HCT116 (cell line): ENCODE data around the gene HMCES. TPM values are rescaled to one million over a fixed set of nuclear protein-coding genes. Genes with fewer than 3 reads are reported as not detected.

Source experiments
- ATAC-seq: fragments of 200-7000 bp; cut with Tn5 transposase; 2 replicates; pipeline ENCODE4 v1.9.1; 2020; ENCODE audit warnings: mild to moderate bottlenecking, moderate library complexity
- BruUV-seq: library from RNA; stranded (reverse); fragments of 400-500 nt; replicated peaks from 2 replicates; lab custom pipeline; 2021; lab: Mats Ljungman, UMichigan
- CTCF ChIA-PET: fragments of 300-600 bp; sonication (Branson Sonifier 250); formaldehyde crosslinking; loops from one replicate; lab custom pipeline; 2021; ENCODE audit warnings: antibody characterized with exemption; lab: Charles Lee
- POLR2A ChIA-PET: fragments of 300-600, 350-600 bp; sonication (Branson Sonifier 250); formaldehyde crosslinking; loops from one replicate; lab custom pipeline; 2021; ENCODE audit warnings: antibody characterized with exemption; lab: Charles Lee
- RAD21 ChIA-PET, 2 experiments: fragments of 300-600 bp; sonication (Branson Sonifier 250); formaldehyde crosslinking; loops; one replicate each; lab custom pipeline; 2023; ENCODE audit warnings: low total read pairs in 2 of 2; ENCODE audit not compliant: uncharacterized antibody in 2 of 2, unreplicated experiment in 2 of 2, low non-redundant PET in 1 of 2; lab: Charles Lee
- DNase-seq: peaks from one replicate; pipeline ENCODE4 v3.0.0-alpha.2; 2010; ENCODE audit warnings: low read depth, low spot score
- H2AFZ ChIP-seq: fragments of 200-600 bp; shearing (Covaris generic), sonication (generic); 2 replicates; pipeline ENCODE4 v1.6.1; 2017; ENCODE audit warnings: low read depth, mixed run types, mixed read lengths, antibody characterized with exemption, low read length; ENCODE audit not compliant: poor library complexity, severe bottlenecking
- H3K27ac ChIP-seq: 2 replicates; pipeline ENCODE4 v1.5.1; 2012; ENCODE audit warnings: low read depth, low read length
- H3K27me3 ChIP-seq: fragments of 200-600 bp; sonication (generic); 2 replicates; pipeline ENCODE4 v1.6.1; 2016; ENCODE audit warnings: mixed run types, low read length, mixed read lengths; ENCODE audit not compliant: insufficient read depth
- H3K36me3 ChIP-seq, 2 experiments: fragments of 200-500 bp in 1 of 2; fragments of 200-600 bp in 1 of 2; sonication (Bioruptor generic) in 1 of 2; sonication (generic) in 1 of 2; 2 replicates each; pipeline versions ENCODE4 v1.5.1 to v1.6.1; 2014 to 2016; ENCODE audit warnings: low read length in 2 of 2, inconsistent platforms in 1 of 2, mixed read lengths in 1 of 2, mixed run types in 1 of 2; ENCODE audit not compliant: insufficient read depth in 2 of 2, control insufficient read depth in 1 of 2
- H3K4me1 ChIP-seq, 2 experiments: fragments of 200-600 bp in 1 of 2; sonication (generic) in 1 of 2; 2 replicates each; pipeline versions ENCODE4 v1.5.1 to v1.6.1; 2012 to 2017; ENCODE audit warnings: low read length in 2 of 2, inconsistent platforms in 1 of 2, mild to moderate bottlenecking in 1 of 2, mixed read lengths in 1 of 2, mixed run types in 1 of 2, moderate library complexity in 1 of 2; ENCODE audit not compliant: insufficient read depth in 2 of 2, control insufficient read depth in 1 of 2
- H3K4me2 ChIP-seq: fragments of 200-600 bp; sonication (generic); 2 replicates; pipeline ENCODE4 v1.6.1; 2017; ENCODE audit warnings: mixed run types, low read length, mixed read lengths
- H3K4me3 ChIP-seq, 2 experiments: fragments of 200-600 bp in 1 of 2; sonication (generic) in 1 of 2; replicated peaks in 1 of 2; 2 replicates each; pipeline ENCODE4 v1.5.1; 2011 to 2016; ENCODE audit warnings: low read length in 2 of 2, control low read depth in 1 of 2, low read depth in 1 of 2, mild to moderate bottlenecking in 1 of 2, mixed read lengths in 1 of 2, mixed run types in 1 of 2
- H3K79me2 ChIP-seq: fragments of 200-600 bp; sonication (generic); 2 replicates; pipeline ENCODE4 v1.6.1; 2017; ENCODE audit warnings: mild to moderate bottlenecking, mixed run types, low read length, moderate library complexity, mixed read lengths; ENCODE audit not compliant: insufficient read depth
- H3K9ac ChIP-seq: fragments of 200-600 bp; sonication (generic); 2 replicates; pipeline ENCODE4 v1.6.1; 2016; ENCODE audit warnings: low read length, mixed read lengths
- H3K9me2 ChIP-seq: fragments of 200-600 bp; sonication (generic), shearing (Covaris generic); 2 replicates; pipeline ENCODE4 v1.6.1; 2017; ENCODE audit warnings: mixed run types, mild to moderate bottlenecking, moderate library complexity; ENCODE audit not compliant: insufficient read depth
- H3K9me3 ChIP-seq, 2 experiments: fragments of 200-500 bp in 1 of 2; fragments of 200-600 bp in 1 of 2; sonication (Bioruptor generic) in 1 of 2; sonication (generic) in 1 of 2; 2 replicates each; pipeline ENCODE4 v1.6.1; 2014 to 2017; ENCODE audit warnings: low read length in 2 of 2, mixed read lengths in 2 of 2, inconsistent platforms in 1 of 2, low read depth in 1 of 2, mild to moderate bottlenecking in 1 of 2, mixed run types in 1 of 2, moderate library complexity in 1 of 2; ENCODE audit not compliant: control insufficient read depth in 1 of 2, insufficient read depth in 1 of 2
- H4K20me1 ChIP-seq: fragments of 200-600 bp; sonication (generic), shearing (Covaris generic); 2 replicates; pipeline ENCODE4 v1.6.1; 2017; ENCODE audit warnings: mixed run types, mild to moderate bottlenecking, moderate library complexity; ENCODE audit not compliant: insufficient read depth
- EGR1 ChIP-seq: IDR thresholded peaks from 2 replicates; pipeline ENCODE4 v1.6.1; 2012; ENCODE audit warnings: low read depth
- JUND ChIP-seq: IDR thresholded peaks from 2 replicates; pipeline ENCODE4 v1.6.1; 2012
- TCF7L2 ChIP-seq: IDR thresholded peaks from 2 replicates; pipeline ENCODE4 v1.7.0; 2011; ENCODE audit warnings: borderline replicate concordance, inconsistent platforms; ENCODE audit not compliant: insufficient read depth, insufficient read length; ENCODE audit errors: extremely low read depth
- ZBTB33 ChIP-seq: IDR thresholded peaks from 2 replicates; pipeline ENCODE4 v1.6.1; 2011; ENCODE audit warnings: mild to moderate bottlenecking, low read length, moderate library complexity; ENCODE audit not compliant: insufficient replicate concordance; ENCODE audit errors: extremely low read depth
- intact Hi-C: fragments of 100-400 bp; cut with micrococcal nuclease; formaldehyde crosslinking; loops from 2 replicates; pipeline ENCODE4 v1.10.0; 2022
- total RNA-seq: library from RNA; stranded (reverse); gene quantifications from one replicate; pipeline ENCODE4 v1.2.1, GENCODE V29; 2021; ENCODE audit not compliant: unreplicated experiment

Gene HMCES
- total RNA-seq, 1 experiment from 2014 or later, result 78.9 TPM

DNA sequence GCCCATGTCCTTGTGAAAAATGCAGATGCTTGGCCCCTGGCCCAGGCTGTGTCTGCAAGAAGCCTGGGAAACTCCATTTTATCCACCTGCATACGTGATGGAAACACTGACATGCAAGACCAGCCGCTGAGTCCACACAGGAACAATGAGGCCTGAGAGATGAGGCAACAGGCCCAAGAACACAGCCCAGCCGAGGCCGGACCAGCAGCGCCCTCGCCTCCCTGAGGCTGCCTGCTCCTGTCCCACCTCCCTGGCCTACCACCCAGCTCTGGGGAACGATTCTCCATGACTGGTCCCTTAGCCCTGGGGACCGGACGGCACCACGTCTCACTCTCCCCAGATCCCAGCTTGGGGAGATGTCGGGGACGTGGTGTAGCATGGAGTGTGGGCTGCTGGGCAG is 47.5 kb downstream of the HMCES start:
- CTCF ChIA-PET, result interaction anchor here (1.8 kb wide), 1 partner anchor 10 kb away, joined by 8 read pairs; a partner anchor contains a TSS
- Histone ChIP-seq H3K9ac (no peak overlapping the region), H2AFZ (no peak overlapping the region), H3K27ac (no peak overlapping the region), H3K4me1 (no peaks in the 10 kb centered on the region), H3K9me3 (no peaks in the 10 kb centered on the region), H3K9me2 (no peaks in the 10 kb centered on the region), H3K36me3 (no peaks in the 10 kb centered on the region), H3K4me2 (no peak overlapping the region), H3K79me2 (no peaks in the 10 kb centered on the region), H3K4me3 (no peak overlapping the region), H4K20me1 (no peaks in the 10 kb centered on the region), H3K27me3 (no peaks in the 10 kb centered on the region)
- ATAC-seq, result no peak
- TF ChIP-seq ZBTB33, result no peak
- no peak for TF ChIP-seq EGR1
- no TSS peak for BruUV-seq
- POLR2A ChIA-PET, result interaction anchor here (1.2 kb wide), 1 partner anchor 10 kb away, joined by 4 read pairs; a partner anchor contains a TSS
- RAD21 ChIA-PET, result no interaction called here
- no peak for DNase-seq
- intact Hi-C loops, result no loop called here

- Histone ChIP-seq H2AFZ (no peak overlapping the region), H3K27ac (no peak overlapping the region), H3K4me3 (no peak overlapping the region), H4K20me1 (no peaks in the 10 kb centered on the region)
- intact Hi-C loops, result no loop called here
- POLR2A ChIA-PET, result interaction anchor here (1.2 kb wide), 1 partner anchor 10 kb away, joined by 4 read pairs; a partner anchor contains a TSS
- TF ChIP-seq JUND (no peak), TCF7L2 (no peak)
- TF ChIP-seq, all 23 proteins: peak for 0
- DNase-seq (no peak), ATAC-seq (no peak)
- Histone ChIP-seq H3K79me2 (no peaks in the 10 kb centered on the region), H3K36me3 (no peaks in the 10 kb centered on the region), H3K4me2 (no peak overlapping the region), H3K9me2 (no peaks in the 10 kb centered on the region), H3K9ac (no peak overlapping the region), H3K27me3 (no peaks in the 10 kb centered on the region), H3K9me3 (no peaks in the 10 kb centered on the region), H3K4me1 (no peaks in the 10 kb centered on the region)
- ChIA-PET RAD21 (no interaction called here), CTCF (interaction anchor here (1.8 kb wide), 1 partner anchor 10 kb away, joined by 8 read pairs; a partner anchor contains a TSS)
- no TSS peak for BruUV-seq
Measured at GRCh38 chr3:129326595-129326994, 47.9 kb downstream of the HMCES start.
